ENCODE data around the gene TCEA3. TPM values are rescaled to one million over a fixed set of nuclear protein-coding genes. Genes with fewer than 3 reads are reported as not detected.
A peak's percentile ranks its signal among the peaks of the same experiment; 100 is the strongest.

TCEA3 gene
- total and polyA plus RNA-seq, 7 experiments from 2014 or later: 20.2 to 59.2 (median 49.3) TPM

DNA sequence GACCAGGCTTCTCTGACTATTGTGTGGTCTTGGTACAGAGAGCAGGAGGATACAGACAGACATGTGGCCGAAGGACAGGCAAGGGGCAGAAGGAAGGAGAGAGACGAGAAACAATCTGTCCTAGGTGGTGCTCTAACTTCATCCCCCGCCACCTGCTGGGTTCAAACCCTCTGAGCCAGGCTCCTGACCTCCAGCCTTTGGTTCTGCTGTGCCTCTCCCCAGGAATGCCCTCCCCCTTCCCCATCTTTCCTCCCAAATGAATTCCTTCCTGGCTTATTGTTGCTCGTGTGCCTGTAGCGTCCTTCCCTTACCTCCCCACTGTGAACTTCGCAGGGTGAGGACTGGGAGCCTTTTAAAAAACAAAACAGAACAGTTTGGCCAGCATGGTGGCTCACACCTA lies 5.4 kb downstream of the TCEA3 start:
- peaks cover 0 to 14% (median 4%) of the 10 kb centered on the region in 5 donors for H3K36me3 Mint-ChIP-seq
- H3K9me3 Mint-ChIP-seq: no peaks in the 10 kb centered on the region
- H3K27ac Mint-ChIP-seq: no peak overlapping the region
- Histone ChIP-seq H3K4me1 (ENCODE audit: control insufficient read depth in 2 of 2, insufficient read depth in 2 of 2, low read length in 2 of 2) (peaks cover 10 to 20% of the 10 kb centered on the region in 2 donors), H3K27ac (ENCODE audit: low read depth, low read length) (no peak overlapping the region), H3K36me3 (ENCODE audit: control insufficient read depth in 2 of 3, insufficient read depth in 3 of 3, low read length in 3 of 3) (peaks cover 0 to 25% (median 0%) of the 10 kb centered on the region in 3 experiments), H3K9me3 (ENCODE audit: control insufficient read depth in 2 of 3, low read length in 3 of 3) (no peaks in the 10 kb centered on the region), H3K27me3 (ENCODE audit: control insufficient read depth in 2 of 2, insufficient read depth in 2 of 2, low read length in 2 of 2) (no peaks in the 10 kb centered on the region), H3K4me3 (ENCODE audit: low read length) (no peak overlapping the region)
- ATAC-seq: no peak
- H3K4me1 Mint-ChIP-seq: peaks cover 12 to 36% (median 34%) of the 10 kb centered on the region in 7 donors
- no peak for DNase-seq
- H3K27me3 Mint-ChIP-seq: peaks cover 0 to 8% (median 0%) of the 10 kb centered on the region in 5 donors
- ChIA-PET POLR2A (no interaction called here), CTCF (no interaction called here)
- intact Hi-C loops (cut with micrococcal nuclease): no loop called here
- no peak overlapping the region for H3K4me3 Mint-ChIP-seq

DNA sequence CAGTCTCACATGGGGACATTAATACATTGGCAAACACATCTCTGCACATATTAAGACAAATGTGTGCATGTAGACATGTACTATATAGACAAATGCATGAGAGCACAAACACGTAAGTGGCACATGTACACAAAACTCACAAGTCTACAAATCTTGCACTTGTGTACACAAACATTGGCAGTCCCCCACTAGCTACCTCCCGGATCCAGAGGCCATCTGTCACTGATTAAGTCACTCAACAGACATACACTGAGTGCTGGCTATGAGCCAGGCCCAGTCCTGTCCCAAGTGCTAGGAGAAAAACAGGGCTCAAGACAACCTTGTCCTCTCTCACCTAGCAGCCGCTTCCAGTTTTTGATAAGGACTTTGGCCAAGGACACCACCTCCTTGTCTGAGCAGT lies 7.0 kb downstream of the TCEA3 start:
- H3K36me3 Mint-ChIP-seq: peaks cover 0 to 14% (median 4%) of the 10 kb centered on the region in 5 donors
- ATAC-seq: no peak
- H3K9me3 Mint-ChIP-seq: no peaks in the 10 kb centered on the region
- CTCF ChIA-PET: no interaction called here
- peak overlapping the region in 1 of 9 donors; percentile 36 for H3K27ac Mint-ChIP-seq
- H3K27ac ChIP-seq (ENCODE audit: low read depth, low read length): no peak overlapping the region
- intact Hi-C loops (cut with micrococcal nuclease): no loop called here
- DNase-seq: no peak
- no peaks in the 10 kb centered on the region for H3K9me3 ChIP-seq (ENCODE audit: control insufficient read depth in 2 of 3, low read length in 3 of 3)
- peaks cover 0 to 22% (median 0%) of the 10 kb centered on the region in 3 experiments for H3K36me3 ChIP-seq (ENCODE audit: control insufficient read depth in 2 of 3, insufficient read depth in 3 of 3, low read length in 3 of 3)
- peaks cover 9 to 26% (median 22%) of the 10 kb centered on the region in 7 donors for H3K4me1 Mint-ChIP-seq
- POLR2A ChIA-PET: no interaction called here
- H3K4me3 ChIP-seq (ENCODE audit: low read length): no peak overlapping the region
- peaks cover 6 to 9% of the 10 kb centered on the region in 2 donors for H3K4me1 ChIP-seq (ENCODE audit: control insufficient read depth in 2 of 2, insufficient read depth in 2 of 2, low read length in 2 of 2)
- H3K27me3 ChIP-seq (ENCODE audit: control insufficient read depth in 2 of 2, insufficient read depth in 2 of 2, low read length in 2 of 2): no peaks in the 10 kb centered on the region
- H3K27me3 Mint-ChIP-seq: no peaks in the 10 kb centered on the region
- no peak overlapping the region for H3K4me3 Mint-ChIP-seq

DNA sequence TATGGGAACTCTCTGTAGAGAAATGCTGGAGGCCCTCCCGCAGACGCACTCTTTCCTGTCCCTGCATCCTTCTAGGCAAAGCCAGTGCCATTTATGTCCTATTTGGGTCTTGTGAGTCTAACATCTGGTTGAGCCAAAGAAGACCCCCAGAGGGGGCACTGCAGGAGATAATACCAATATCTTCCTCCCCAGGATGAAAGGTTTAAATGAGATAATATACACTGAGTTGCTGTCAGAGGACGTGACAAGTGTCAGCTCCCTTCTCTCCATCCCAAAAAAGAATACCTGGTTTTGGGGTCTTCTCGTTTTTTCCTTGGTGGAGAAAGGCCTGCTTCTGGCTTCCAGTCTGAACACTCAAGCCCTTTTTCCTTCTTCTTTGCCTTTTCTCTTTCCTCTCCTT lies 7.6 kb downstream of the TCEA3 start:
- ChIA-PET CTCF (no interaction called here), POLR2A (no interaction called here)
- no peaks in the 10 kb centered on the region for H3K9me3 Mint-ChIP-seq
- intact Hi-C loops (cut with micrococcal nuclease): no loop called here
- peaks cover 0 to 13% (median 2%) of the 10 kb centered on the region in 5 donors for H3K36me3 Mint-ChIP-seq
- ATAC-seq (no peak), DNase-seq (no peak)
- Histone ChIP-seq H3K4me3 (ENCODE audit: low read length) (no peak overlapping the region), H3K4me1 (ENCODE audit: control insufficient read depth in 2 of 2, insufficient read depth in 2 of 2, low read length in 2 of 2) (peaks cover 1 to 4% of the 10 kb centered on the region in 2 donors), H3K36me3 (ENCODE audit: control insufficient read depth in 2 of 3, insufficient read depth in 3 of 3, low read length in 3 of 3) (peaks cover 0 to 22% (median 0%) of the 10 kb centered on the region in 3 experiments), H3K9me3 (ENCODE audit: control insufficient read depth in 2 of 3, low read length in 3 of 3) (no peaks in the 10 kb centered on the region), H3K27ac (ENCODE audit: low read depth, low read length) (no peak overlapping the region), H3K27me3 (ENCODE audit: control insufficient read depth in 2 of 2, insufficient read depth in 2 of 2, low read length in 2 of 2) (no peaks in the 10 kb centered on the region)
- peak overlapping the region in 1 of 9 donors; percentile 9 for H3K27ac Mint-ChIP-seq
- peaks cover 3 to 20% (median 16%) of the 10 kb centered on the region in 7 donors for H3K4me1 Mint-ChIP-seq
- no peak overlapping the region for H3K4me3 Mint-ChIP-seq
- no peaks in the 10 kb centered on the region for H3K27me3 Mint-ChIP-seq

DNA sequence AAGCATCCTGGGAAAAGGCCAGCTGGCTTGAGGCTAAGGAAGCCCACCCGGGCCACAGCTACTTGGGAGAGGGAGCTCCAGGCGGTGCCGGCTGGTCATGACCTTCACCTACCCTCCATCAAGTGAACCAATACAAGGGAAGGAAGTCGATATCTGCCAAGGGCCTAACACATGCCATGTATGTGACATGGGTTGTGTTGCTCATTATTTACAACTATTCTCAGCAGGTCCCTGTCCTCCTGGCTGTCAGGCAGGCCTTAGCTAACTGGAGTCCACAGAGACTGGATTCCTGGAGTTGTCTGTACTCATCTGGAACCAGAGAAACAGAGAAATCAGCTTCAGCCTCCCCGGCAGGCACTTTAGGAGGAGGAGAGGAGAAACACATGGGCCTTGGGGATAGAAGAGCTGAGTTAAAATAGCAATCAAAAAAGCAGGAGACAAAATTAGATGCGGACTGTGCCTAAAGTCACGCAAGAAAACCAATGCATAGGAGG lies 15.7 kb downstream of the TCEA3 start:
- no peak overlapping the region for H3K4me3 ChIP-seq (ENCODE audit: low read length)
- ChIA-PET CTCF (interaction anchor here (0.5 kb wide), 1 partner anchor 12 kb away, joined by 7 read pairs; no protein-coding TSS in a partner anchor), POLR2A (interaction anchor here (1.2 kb wide), 1 partner anchor 13 kb away, joined by 3 read pairs; no protein-coding TSS in a partner anchor)
- H3K4me1 Mint-ChIP-seq: peaks cover 4 to 7% (median 7%) of the 10 kb centered on the region in 7 donors
- intact Hi-C loops (cut with micrococcal nuclease): loop anchor here in 1 of 2 donors (10.0 kb wide), 1 partner anchor 314 kb away; no protein-coding TSS in a partner anchor
- no peak overlapping the region for H3K27ac ChIP-seq (ENCODE audit: low read depth, low read length)
- no peak overlapping the region for H3K4me3 Mint-ChIP-seq
- DNase-seq (no peak), ATAC-seq (no peak)
- no peaks in the 10 kb centered on the region for H3K9me3 ChIP-seq (ENCODE audit: control insufficient read depth in 2 of 3, low read length in 3 of 3)
- no peaks in the 10 kb centered on the region for H3K27me3 ChIP-seq (ENCODE audit: control insufficient read depth in 2 of 2, insufficient read depth in 2 of 2, low read length in 2 of 2)
- H3K27me3 Mint-ChIP-seq: no peaks in the 10 kb centered on the region
- H3K27ac Mint-ChIP-seq: no peak overlapping the region
- peaks cover 0 to 10% (median 3%) of the 10 kb centered on the region in 5 donors for H3K36me3 Mint-ChIP-seq
- peaks cover 4 to 5% of the 10 kb centered on the region in 2 donors for H3K4me1 ChIP-seq (ENCODE audit: control insufficient read depth in 2 of 2, insufficient read depth in 2 of 2, low read length in 2 of 2)
- no peaks in the 10 kb centered on the region for H3K9me3 Mint-ChIP-seq
- H3K36me3 ChIP-seq (ENCODE audit: control insufficient read depth in 2 of 3, insufficient read depth in 3 of 3, low read length in 3 of 3): peaks cover 0 to 37% (median 4%) of the 10 kb centered on the region in 3 experiments

DNA sequence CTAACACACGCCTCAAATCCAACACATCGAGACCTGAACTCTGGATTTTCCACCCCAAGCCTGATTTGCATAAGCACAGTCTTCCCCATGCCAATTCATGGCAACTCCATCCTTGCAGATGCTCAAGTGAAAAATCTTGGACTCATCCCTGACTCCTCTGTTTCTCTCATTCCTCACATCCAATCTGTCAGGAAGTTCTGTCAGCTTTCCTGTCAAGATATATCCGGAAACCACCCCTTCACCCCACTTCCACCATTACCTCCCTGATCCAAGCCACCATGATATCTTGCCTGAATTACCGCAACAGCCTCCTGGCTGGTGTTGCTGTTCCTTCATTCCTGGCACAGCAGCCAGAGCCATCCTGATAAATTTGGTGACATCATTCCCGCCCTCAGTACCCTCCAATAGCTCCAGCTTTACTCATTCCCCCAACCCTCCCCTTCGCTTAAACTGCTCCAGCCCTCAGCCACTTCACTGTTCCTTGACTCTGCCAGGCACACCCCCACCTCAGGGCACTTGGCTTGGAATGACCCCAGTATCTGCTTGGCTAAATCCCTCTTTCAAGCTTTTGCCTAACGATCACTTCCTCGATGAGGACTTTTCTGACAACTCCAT lies 17.4 kb downstream of the TCEA3 start:
- no peak for ATAC-seq
- Mint-ChIP-seq H3K36me3 (peaks cover 0 to 15% (median 7%) of the 10 kb centered on the region in 5 donors), H3K4me1 (peaks cover 10 to 14% (median 12%) of the 10 kb centered on the region in 7 donors), H3K4me3 (no peak overlapping the region), H3K27me3 (no peaks in the 10 kb centered on the region), H3K9me3 (no peaks in the 10 kb centered on the region), H3K27ac (no peak overlapping the region)
- Histone ChIP-seq H3K36me3 (ENCODE audit: control insufficient read depth in 2 of 3, insufficient read depth in 3 of 3, low read length in 3 of 3) (peaks cover 0 to 47% (median 4%) of the 10 kb centered on the region in 3 experiments), H3K4me3 (ENCODE audit: low read length) (no peak overlapping the region), H3K27me3 (ENCODE audit: control insufficient read depth in 2 of 2, insufficient read depth in 2 of 2, low read length in 2 of 2) (no peaks in the 10 kb centered on the region), H3K4me1 (ENCODE audit: control insufficient read depth in 2 of 2, insufficient read depth in 2 of 2, low read length in 2 of 2) (peaks cover 4 to 9% of the 10 kb centered on the region in 2 donors), H3K27ac (ENCODE audit: low read depth, low read length) (no peak overlapping the region), H3K9me3 (ENCODE audit: control insufficient read depth in 2 of 3, low read length in 3 of 3) (no peaks in the 10 kb centered on the region)
- DNase-seq: no peak
- ChIA-PET CTCF (no interaction called here), POLR2A (interaction anchor here (0.5 to 1.1 kb wide), 2 partner anchors 15 to 956 kb away, joined by 3 to 4 read pairs; no protein-coding TSS in a partner anchor)
- intact Hi-C loops (cut with micrococcal nuclease): loop anchor here in 1 of 2 donors (10.0 kb wide), 1 partner anchor 312 kb away; no protein-coding TSS in a partner anchor

DNA sequence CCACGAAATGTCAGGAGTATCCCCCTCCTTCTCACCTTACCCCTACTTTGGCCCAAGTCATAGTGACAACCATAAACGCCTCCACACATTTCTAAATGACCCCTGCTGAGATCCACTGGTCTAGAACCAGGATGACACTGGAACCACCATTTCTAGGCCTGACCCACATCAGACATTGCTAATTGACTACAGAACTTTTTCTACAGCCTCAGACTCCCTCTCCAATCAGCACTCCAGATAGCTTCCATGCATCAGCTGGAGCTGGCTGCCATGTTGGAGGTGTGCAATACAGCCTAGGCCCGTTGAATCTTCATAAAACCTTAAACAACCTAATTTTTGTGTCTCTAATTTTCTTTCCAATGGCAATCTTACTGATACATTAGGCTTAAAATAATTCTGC lies 18.6 kb downstream of the TCEA3 start:
- peaks cover 10 to 14% (median 12%) of the 10 kb centered on the region in 7 donors for H3K4me1 Mint-ChIP-seq
- Histone ChIP-seq H3K9me3 (ENCODE audit: control insufficient read depth in 2 of 3, low read length in 3 of 3) (no peaks in the 10 kb centered on the region), H3K4me3 (ENCODE audit: low read length) (no peak overlapping the region), H3K27me3 (ENCODE audit: control insufficient read depth in 2 of 2, insufficient read depth in 2 of 2, low read length in 2 of 2) (no peaks in the 10 kb centered on the region), H3K27ac (ENCODE audit: low read depth, low read length) (no peak overlapping the region), H3K36me3 (ENCODE audit: control insufficient read depth in 2 of 3, insufficient read depth in 3 of 3, low read length in 3 of 3) (peaks cover 0 to 57% (median 4%) of the 10 kb centered on the region in 3 experiments), H3K4me1 (ENCODE audit: control insufficient read depth in 2 of 2, insufficient read depth in 2 of 2, low read length in 2 of 2) (peaks cover 4 to 9% of the 10 kb centered on the region in 2 donors)
- ATAC-seq: no peak
- H3K9me3 Mint-ChIP-seq: no peaks in the 10 kb centered on the region
- DNase-seq: no peak
- no peak overlapping the region for H3K27ac Mint-ChIP-seq
- intact Hi-C loops (cut with micrococcal nuclease): loop anchor here (2.0 to 10.0 kb wide), 4 partner anchors 37 to 311 kb away; partner anchors contain the start of genes HTR1D (in 1 of the 2) and ZNF436 (in 1 of the 2)
- H3K36me3 Mint-ChIP-seq: peaks cover 0 to 20% (median 7%) of the 10 kb centered on the region in 5 donors
- ChIA-PET CTCF (no interaction called here), POLR2A (interaction anchor here (0.7 kb wide), 1 partner anchor 258 kb away, joined by 5 read pairs; no protein-coding TSS in a partner anchor)
- H3K4me3 Mint-ChIP-seq: no peak overlapping the region
- H3K27me3 Mint-ChIP-seq: no peaks in the 10 kb centered on the region
